ENCODE measurements around the gene PRDX6.

DNA sequence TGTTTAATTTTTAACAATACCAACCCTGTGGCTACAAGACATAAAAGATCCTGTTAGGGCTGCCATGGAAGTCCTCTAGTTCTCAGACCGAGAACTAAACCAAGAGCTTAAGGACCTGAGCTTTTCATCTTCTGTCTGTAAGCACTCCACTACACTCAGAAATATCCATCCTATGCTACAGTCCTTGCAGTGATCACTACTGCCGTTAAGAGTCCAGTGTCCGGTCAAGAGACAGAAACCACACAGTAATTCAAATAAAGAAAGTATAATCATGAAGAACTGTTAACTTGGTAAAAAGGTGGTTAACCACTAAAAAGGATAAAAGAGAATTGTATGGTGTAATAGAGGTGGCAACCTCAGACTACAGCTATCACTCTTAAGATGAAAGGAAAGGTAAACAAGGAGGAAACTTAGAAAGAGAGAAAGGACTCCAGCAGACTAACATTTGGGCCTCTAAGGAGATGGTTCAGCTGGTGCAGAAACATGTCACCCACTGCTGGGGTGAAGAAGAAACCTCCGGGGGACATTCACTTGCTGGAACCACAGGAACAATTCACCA lies 22.1 kb upstream of the PRDX6 start:
- TF ChIP-seq GLIS1 (tag by site-specific recombination; IDR thresholded peaks at IDR 0.05) (no peak), ZBTB17 (tag by site-specific recombination; IDR thresholded peaks at IDR 0.05) (no peak), ZNF510 (tag by site-specific recombination; IDR thresholded peaks at IDR 0.05; ENCODE audit: insufficient replicate concordance) (no peak), ZNF658 (tag by site-specific recombination; IDR thresholded peaks at IDR 0.05) (no peak), YY2 (tag by site-specific recombination; IDR thresholded peaks at IDR 0.05) (no peak), ZNF670 (tag by site-specific recombination; IDR thresholded peaks at IDR 0.05; ENCODE audit: low read depth) (no peak), HOXD13 (CRISPR knock-in tag; IDR thresholded peaks at IDR 0.05; ENCODE audit: borderline replicate concordance) (no peak)
- TF ChIP-seq, protein P1, sequence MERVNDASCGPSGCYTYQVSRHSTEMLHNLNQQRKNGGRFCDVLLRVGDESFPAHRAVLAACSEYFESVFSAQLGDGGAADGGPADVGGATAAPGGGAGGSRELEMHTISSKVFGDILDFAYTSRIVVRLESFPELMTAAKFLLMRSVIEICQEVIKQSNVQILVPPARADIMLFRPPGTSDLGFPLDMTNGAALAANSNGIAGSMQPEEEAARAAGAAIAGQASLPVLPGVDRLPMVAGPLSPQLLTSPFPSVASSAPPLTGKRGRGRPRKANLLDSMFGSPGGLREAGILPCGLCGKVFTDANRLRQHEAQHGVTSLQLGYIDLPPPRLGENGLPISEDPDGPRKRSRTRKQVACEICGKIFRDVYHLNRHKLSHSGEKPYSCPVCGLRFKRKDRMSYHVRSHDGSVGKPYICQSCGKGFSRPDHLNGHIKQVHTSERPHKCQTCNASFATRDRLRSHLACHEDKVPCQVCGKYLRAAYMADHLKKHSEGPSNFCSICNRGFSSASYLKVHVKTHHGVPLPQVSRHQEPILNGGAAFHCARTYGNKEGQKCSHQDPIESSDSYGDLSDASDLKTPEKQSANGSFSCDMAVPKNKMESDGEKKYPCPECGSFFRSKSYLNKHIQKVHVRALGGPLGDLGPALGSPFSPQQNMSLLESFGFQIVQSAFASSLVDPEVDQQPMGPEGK (tag by site-specific recombination; IDR thresholded peaks at IDR 0.05) = no peak
- TF ChIP-seq, protein P2, sequence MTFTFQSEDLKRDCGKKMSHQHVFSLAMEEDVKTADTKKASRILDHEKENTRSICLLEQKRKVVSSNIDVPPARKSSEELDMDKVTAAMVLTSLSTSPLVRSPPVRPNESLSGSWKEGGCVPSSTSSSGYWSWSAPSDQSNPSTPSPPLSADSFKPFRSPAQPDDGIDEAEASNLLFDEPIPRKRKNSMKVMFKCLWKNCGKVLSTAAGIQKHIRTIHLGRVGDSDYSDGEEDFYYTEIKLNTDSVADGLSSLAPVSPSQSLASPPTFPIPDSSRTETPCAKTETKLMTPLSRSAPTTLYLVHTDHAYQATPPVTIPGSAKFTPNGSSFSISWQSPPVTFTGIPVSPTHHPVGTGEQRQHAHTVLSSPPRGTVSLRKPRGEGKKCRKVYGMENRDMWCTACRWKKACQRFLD (tag by site-specific recombination; IDR thresholded peaks at IDR 0.05) = no peak
- TF ChIP-seq, protein P3, sequence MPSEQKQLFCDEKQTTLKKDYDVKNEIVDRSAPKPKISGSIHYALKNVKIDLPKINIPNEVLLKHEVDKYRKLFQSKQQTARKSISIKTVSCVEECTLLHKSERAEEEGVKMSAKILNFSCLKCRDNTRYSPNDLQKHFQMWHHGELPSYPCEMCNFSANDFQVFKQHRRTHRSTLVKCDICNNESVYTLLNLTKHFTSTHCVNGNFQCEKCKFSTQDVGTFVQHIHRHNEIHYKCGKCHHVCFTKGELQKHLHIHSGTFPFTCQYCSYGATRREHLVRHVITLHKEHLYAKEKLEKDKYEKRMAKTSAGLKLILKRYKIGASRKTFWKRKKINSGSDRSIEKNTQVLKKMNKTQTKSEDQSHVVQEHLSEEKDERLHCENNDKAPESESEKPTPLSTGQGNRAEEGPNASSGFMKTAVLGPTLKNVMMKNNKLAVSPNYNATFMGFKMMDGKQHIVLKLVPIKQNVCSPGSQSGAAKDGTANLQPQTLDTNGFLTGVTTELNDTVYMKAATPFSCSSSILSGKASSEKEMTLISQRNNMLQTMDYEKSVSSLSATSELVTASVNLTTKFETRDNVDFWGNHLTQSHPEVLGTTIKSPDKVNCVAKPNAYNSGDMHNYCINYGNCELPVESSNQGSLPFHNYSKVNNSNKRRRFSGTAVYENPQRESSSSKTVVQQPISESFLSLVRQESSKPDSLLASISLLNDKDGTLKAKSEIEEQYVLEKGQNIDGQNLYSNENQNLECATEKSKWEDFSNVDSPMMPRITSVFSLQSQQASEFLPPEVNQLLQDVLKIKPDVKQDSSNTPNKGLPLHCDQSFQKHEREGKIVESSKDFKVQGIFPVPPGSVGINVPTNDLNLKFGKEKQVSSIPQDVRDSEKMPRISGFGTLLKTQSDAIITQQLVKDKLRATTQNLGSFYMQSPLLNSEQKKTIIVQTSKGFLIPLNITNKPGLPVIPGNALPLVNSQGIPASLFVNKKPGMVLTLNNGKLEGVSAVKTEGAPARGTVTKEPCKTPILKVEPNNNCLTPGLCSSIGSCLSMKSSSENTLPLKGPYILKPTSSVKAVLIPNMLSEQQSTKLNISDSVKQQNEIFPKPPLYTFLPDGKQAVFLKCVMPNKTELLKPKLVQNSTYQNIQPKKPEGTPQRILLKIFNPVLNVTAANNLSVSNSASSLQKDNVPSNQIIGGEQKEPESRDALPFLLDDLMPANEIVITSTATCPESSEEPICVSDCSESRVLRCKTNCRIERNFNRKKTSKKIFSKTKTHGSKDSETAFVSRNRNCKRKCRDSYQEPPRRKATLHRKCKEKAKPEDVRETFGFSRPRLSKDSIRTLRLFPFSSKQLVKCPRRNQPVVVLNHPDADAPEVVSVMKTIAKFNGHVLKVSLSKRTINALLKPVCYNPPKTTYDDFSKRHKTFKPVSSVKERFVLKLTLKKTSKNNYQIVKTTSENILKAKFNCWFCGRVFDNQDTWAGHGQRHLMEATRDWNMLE (tag by site-specific recombination; conservative IDR thresholded peaks at IDR 0.05; ENCODE audit: low read depth) = no peak
- TF ChIP-seq, protein P4, sequence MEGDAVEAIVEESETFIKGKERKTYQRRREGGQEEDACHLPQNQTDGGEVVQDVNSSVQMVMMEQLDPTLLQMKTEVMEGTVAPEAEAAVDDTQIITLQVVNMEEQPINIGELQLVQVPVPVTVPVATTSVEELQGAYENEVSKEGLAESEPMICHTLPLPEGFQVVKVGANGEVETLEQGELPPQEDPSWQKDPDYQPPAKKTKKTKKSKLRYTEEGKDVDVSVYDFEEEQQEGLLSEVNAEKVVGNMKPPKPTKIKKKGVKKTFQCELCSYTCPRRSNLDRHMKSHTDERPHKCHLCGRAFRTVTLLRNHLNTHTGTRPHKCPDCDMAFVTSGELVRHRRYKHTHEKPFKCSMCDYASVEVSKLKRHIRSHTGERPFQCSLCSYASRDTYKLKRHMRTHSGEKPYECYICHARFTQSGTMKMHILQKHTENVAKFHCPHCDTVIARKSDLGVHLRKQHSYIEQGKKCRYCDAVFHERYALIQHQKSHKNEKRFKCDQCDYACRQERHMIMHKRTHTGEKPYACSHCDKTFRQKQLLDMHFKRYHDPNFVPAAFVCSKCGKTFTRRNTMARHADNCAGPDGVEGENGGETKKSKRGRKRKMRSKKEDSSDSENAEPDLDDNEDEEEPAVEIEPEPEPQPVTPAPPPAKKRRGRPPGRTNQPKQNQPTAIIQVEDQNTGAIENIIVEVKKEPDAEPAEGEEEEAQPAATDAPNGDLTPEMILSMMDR (tag by site-specific recombination; IDR thresholded peaks at IDR 0.05) = no peak
